ENCODE data around the gene ADARB2. TPM values are rescaled to one million over a fixed set of nuclear protein-coding genes. Genes with fewer than 3 reads are reported as not detected.

ADARB2 gene
- total RNA-seq, 4 donors from 2014 or later = 0.32 to 1.6 (median 0.80) TPM

DNA sequence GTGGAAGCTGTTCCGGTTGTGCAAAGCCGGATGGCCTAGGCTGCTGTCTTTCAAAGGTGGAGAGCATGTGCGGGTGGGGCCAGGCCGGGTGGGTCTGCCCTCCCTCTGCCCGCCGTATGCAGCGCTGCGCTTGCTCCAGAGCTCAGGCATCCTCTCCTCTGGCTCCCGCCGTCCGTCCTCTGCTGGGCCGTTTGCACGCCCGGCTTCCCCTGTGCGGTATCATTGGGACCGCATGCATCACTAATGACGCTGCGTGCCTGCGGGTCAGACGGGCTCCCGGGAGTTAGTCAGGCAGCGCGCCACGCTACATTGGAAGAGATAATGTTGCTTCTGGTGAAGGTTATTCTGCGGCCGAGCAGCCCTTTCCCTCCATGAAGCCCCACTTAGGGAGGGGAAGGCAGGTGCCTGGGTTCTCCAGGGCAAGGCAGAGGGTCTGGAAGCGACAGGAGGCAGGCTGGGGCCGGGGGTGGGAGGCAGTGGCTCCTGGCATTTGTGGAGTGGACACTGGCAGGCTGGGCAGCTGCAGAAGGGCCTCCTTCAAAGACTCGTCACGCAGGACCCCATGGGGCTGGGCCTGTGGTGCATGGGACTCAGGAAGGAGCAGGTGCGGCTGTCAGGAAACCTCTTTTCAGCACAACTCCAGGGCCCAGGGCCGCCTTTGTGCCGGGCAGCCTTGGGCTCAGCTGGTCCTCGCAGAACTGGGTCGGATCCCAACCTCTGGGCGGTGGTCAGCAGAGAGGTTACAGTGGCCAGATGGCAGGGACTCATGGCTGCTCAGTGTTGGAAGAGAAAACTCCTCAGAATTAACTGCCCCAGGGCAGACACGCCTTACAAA is 362.6 kb downstream of the ADARB2 start:
- peaks cover 26% of the 10 kb centered on the region for H3K27me3 ChIP-seq
- DNase-seq (ENCODE audit: low spot score in 2 of 2) = no peak
- no peak overlapping the region for H3K4me3 ChIP-seq
- TF ChIP-seq, protein P1, sequence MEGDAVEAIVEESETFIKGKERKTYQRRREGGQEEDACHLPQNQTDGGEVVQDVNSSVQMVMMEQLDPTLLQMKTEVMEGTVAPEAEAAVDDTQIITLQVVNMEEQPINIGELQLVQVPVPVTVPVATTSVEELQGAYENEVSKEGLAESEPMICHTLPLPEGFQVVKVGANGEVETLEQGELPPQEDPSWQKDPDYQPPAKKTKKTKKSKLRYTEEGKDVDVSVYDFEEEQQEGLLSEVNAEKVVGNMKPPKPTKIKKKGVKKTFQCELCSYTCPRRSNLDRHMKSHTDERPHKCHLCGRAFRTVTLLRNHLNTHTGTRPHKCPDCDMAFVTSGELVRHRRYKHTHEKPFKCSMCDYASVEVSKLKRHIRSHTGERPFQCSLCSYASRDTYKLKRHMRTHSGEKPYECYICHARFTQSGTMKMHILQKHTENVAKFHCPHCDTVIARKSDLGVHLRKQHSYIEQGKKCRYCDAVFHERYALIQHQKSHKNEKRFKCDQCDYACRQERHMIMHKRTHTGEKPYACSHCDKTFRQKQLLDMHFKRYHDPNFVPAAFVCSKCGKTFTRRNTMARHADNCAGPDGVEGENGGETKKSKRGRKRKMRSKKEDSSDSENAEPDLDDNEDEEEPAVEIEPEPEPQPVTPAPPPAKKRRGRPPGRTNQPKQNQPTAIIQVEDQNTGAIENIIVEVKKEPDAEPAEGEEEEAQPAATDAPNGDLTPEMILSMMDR (IDR thresholded peaks at IDR 0.05) = no peak
- no peak for TF ChIP-seq EP300 (IDR thresholded peaks at IDR 0.05)
- TF ChIP-seq POLR2AphosphoS5 (IDR thresholded peaks at IDR 0.05) = no peak
- H3K36me3 ChIP-seq = no peaks in the 10 kb centered on the region
- no peak overlapping the region for H3K27ac ChIP-seq
- H3K4me1 ChIP-seq = no peaks in the 10 kb centered on the region
- WGBS = 81% methylated on average over 20 of the region's 37 CpGs
- H3K9me3 ChIP-seq = no peaks in the 10 kb centered on the region

DNA sequence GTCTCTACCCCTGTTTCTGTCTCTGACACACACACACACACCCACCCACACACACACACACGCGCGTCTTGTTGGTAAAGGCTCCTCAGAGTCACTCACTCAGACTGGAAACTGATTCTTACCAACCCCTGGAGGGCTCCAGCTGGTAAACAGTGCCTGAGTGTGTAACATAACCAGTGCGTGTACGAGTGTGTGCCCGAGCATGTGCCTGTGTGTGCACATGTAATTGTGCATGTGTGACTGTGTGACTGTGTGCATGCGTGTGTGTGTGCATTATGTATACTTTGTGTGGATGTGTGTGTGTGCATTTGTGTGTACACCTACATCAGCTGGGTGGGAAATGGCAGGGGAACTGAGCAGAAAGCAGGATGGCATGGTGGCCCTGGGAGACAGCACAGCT is 364.0 kb downstream of the ADARB2 start:
- peaks cover 14% of the 10 kb centered on the region for H3K27me3 ChIP-seq
- H3K9me3 ChIP-seq = no peaks in the 10 kb centered on the region
- no peak overlapping the region for H3K27ac ChIP-seq
- no peak for DNase-seq (ENCODE audit: low spot score in 2 of 2)
- no peaks in the 10 kb centered on the region for H3K36me3 ChIP-seq
- WGBS = 92% methylated on average over 7 of the region's 7 CpGs
- TF ChIP-seq POLR2A (IDR thresholded peaks at IDR 0.05) = no peak
- TF ChIP-seq, protein P1 (IDR thresholded peaks at IDR 0.05) = no peak
- no peak for TF ChIP-seq POLR2AphosphoS5 (IDR thresholded peaks at IDR 0.05)
- TF ChIP-seq EP300 (IDR thresholded peaks at IDR 0.05) = no peak
- H3K4me1 ChIP-seq = peaks cover 4% of the 10 kb centered on the region
- H3K4me3 ChIP-seq = no peak overlapping the region

DNA sequence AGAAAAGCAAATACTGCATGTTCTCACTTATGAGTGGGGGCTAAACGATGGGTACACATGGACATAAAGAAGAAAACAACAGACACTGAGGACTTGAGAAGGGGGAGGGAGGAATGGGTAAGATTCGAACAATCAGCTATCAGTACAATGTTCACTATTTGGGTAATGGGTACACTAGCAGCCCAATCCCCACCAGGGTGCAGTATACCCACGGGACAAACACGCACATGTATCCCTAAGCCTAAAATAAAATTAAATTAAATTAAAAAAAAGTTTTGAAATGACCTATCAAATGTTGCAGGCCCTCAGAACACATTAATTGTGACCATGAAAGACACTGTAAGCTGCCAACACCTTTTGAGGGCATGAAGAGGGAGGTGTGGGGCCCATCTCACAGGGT is 365.1 kb downstream of the ADARB2 start:
- Histone ChIP-seq H3K4me1 (peaks cover 4% of the 10 kb centered on the region), H3K4me3 (no peak overlapping the region), H3K9me3 (no peaks in the 10 kb centered on the region), H3K27me3 (peaks cover 11% of the 10 kb centered on the region), H3K36me3 (no peaks in the 10 kb centered on the region), H3K27ac (no peak overlapping the region)
- TF ChIP-seq POLR2AphosphoS5 (IDR thresholded peaks at IDR 0.05) (no peak), EP300 (IDR thresholded peaks at IDR 0.05) (no peak), POLR2A (IDR thresholded peaks at IDR 0.05) (no peak)
- TF ChIP-seq, protein P1 (IDR thresholded peaks at IDR 0.05) = no peak
- 88% methylated on average over 4 of the region's 4 CpGs for WGBS
- no peak for DNase-seq (ENCODE audit: low spot score in 2 of 2)

DNA sequence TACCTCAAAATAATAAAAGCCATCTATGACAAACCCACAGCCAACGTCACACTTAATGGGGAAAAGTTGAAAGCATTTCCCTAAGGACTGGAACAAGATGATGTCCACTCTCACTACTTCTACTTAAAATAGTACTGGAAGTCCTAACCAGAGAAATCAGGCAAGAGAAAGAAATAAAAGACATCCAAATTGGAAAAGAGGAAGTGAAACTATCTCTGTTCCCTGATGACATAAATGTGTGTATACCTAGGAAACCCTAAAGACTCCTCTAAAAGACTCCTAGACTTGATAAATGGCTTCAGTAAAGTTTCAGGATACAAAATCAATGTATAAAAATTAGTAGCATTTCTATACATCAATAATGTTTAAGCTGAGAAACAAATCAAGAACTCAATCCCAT is 367.0 kb downstream of the ADARB2 start:
- no peak overlapping the region for H3K4me3 ChIP-seq
- no peak for DNase-seq (ENCODE audit: low spot score in 2 of 2)
- 69% methylated on average over 1 of the region's 1 CpG for WGBS

DNA sequence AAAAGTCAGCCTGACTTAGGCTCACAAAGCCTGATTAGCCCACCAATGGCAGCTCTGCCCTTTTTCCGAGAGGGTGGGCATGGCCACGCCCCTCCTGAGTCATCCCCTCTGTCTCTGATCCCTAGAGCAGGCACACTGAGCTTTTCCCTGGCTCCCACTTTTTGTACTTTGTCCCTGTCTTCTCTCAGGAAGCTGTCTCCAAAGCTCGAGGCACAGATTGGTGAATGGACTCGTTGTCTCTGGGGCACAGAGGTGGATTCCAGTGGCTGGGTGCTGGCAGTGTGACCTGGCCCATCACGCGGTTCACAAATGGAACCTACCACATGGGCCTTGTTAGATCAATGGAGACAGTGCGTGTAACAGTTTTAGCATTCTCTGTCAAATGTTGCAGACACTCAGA is 367.7 kb downstream of the ADARB2 start:
- H3K27me3 ChIP-seq = peaks cover 3% of the 10 kb centered on the region
- no peak overlapping the region for H3K27ac ChIP-seq
- H3K9me3 ChIP-seq = no peaks in the 10 kb centered on the region
- no peaks in the 10 kb centered on the region for H3K36me3 ChIP-seq
- 56% methylated on average over 7 of the region's 7 CpGs for WGBS
- H3K4me3 ChIP-seq = no peak overlapping the region
- DNase-seq (ENCODE audit: low spot score in 2 of 2) = peak in 1 of 2 donors; percentile 72
- TF ChIP-seq, protein P1 (IDR thresholded peaks at IDR 0.05) = no peak
- TF ChIP-seq EP300 (IDR thresholded peaks at IDR 0.05) = no peak
- no peak for TF ChIP-seq POLR2A (IDR thresholded peaks at IDR 0.05)
- no peak for TF ChIP-seq POLR2AphosphoS5 (IDR thresholded peaks at IDR 0.05)
- H3K4me1 ChIP-seq = peaks cover 4% of the 10 kb centered on the region

More for the DNA sequence above, 367.0 kb downstream of the ADARB2 start:
- Histone ChIP-seq H3K36me3 (no peaks in the 10 kb centered on the region), H3K27me3 (peaks cover 3% of the 10 kb centered on the region), H3K4me1 (peaks cover 4% of the 10 kb centered on the region), H3K27ac (no peak overlapping the region), H3K9me3 (no peaks in the 10 kb centered on the region)
- no peak for TF ChIP-seq POLR2A (IDR thresholded peaks at IDR 0.05)
- no peak for TF ChIP-seq EP300 (IDR thresholded peaks at IDR 0.05)
- no peak for TF ChIP-seq POLR2AphosphoS5 (IDR thresholded peaks at IDR 0.05)
- TF ChIP-seq, protein P1 (IDR thresholded peaks at IDR 0.05) = no peak

All from suprapubic skin (tissue), 4 donors.